A549 (cell line): ENCODE results near the gene NUDT14. TPM values are rescaled to one million over a fixed set of nuclear protein-coding genes. Genes with fewer than 3 reads are reported as not detected.

ENCODE experiments used
- ATAC-seq, 2 experiments: fragments of 200-7000 bp in 1 of 2; fragments of >200 bp in 1 of 2; cut with Nextera tagmentation in 1 of 2; cut with Tn5 transposase in 1 of 2; 3 replicates each; pipeline versions ENCODE4 v1.8.0 to v1.9.1; 2018 to 2020; ENCODE audit warnings: mild to moderate bottlenecking in 1 of 2, moderate library complexity in 1 of 2
- CTCF ChIA-PET: fragments of 300-600 bp; sonication (Branson Sonifier 250); formaldehyde crosslinking; extraction: SDS; loops from one replicate; lab custom pipeline; 2021; ENCODE audit warnings: antibody characterized with exemption, inconsistent platforms; lab: Yijun Ruan, JAX
- POLR2A ChIA-PET: fragments of 350-600 bp; formaldehyde crosslinking; extraction: SDS; loops from one replicate; lab custom pipeline; 2021; ENCODE audit warnings: antibody characterized with exemption, inconsistent platforms; lab: Yijun Ruan, JAX
- DNase-seq, 2 experiments: peaks; one replicate each; pipeline versions ENCODE4 v3.0.0 to v3.0.0-alpha.2; 2011 to 2016; ENCODE audit warnings: low read depth in 1 of 2, low spot score in 1 of 2
- FAIRE-seq: peaks from 2 replicates; lab custom pipeline; 2011; peaks lifted over from hg19 to GRCh38; lab: Jason Lieb, UNC
- H3K27ac ChIP-seq, 2 experiments: fragments of >200 bp; sonication (Bioruptor Twin); formaldehyde crosslinking; 3 replicates each; pipeline ENCODE4 v1.5.1; 2016 to 2017
- H3K4me1 ChIP-seq: fragments of >200 bp; sonication (Bioruptor Twin); formaldehyde crosslinking; 3 replicates; pipeline ENCODE4 v1.6.1; 2016
- H3K4me2 ChIP-seq: fragments of >200 bp; sonication (Bioruptor Twin); formaldehyde crosslinking; 3 replicates; pipeline ENCODE4 v1.6.1; 2016
- H3K4me3 ChIP-seq: fragments of >200 bp; sonication (Bioruptor Twin); formaldehyde crosslinking; 3 replicates; pipeline ENCODE4 v1.5.1; 2016
- H3K9me3 ChIP-seq: fragments of >200 bp; sonication (Bioruptor Twin); formaldehyde crosslinking; 3 replicates; pipeline ENCODE4 v1.6.1; 2016
- CBX8 ChIP-seq: fragments of 200-600 bp; sonication (generic); IDR thresholded peaks from 2 replicates; pipeline ENCODE4 v1.6.1; 2016
- CEBPB ChIP-seq, 2 experiments: fragments of >200 bp in 1 of 2; sonication (Bioruptor Twin) in 1 of 2; formaldehyde crosslinking in 1 of 2; IDR thresholded peaks; 2 replicates each; pipeline ENCODE4 v1.6.1; 2012 to 2016
- CHD2 ChIP-seq: fragments of 150-350 bp; IDR thresholded peaks from 2 replicates; pipeline ENCODE4 v1.6.1; 2014; ENCODE audit warnings: low read length; ENCODE audit not compliant: partially characterized antibody
- EHF ChIP-seq: fragments of 250-450 bp; sonication (Bioruptor Pico); IDR thresholded peaks from 2 replicates; pipeline ENCODE4 v1.5.0; 2020; ENCODE audit warnings: mild to moderate bottlenecking
- EP300 ChIP-seq, 2 experiments: fragments of >200 bp; sonication (Bioruptor Twin); formaldehyde crosslinking; IDR thresholded peaks; 2 replicates in 1 of 2; 3 replicates in 1 of 2; pipeline ENCODE4 v1.6.1; 2016 to 2017
- ESRRA ChIP-seq: fragments of 150-350 bp; IDR thresholded peaks from 2 replicates; pipeline ENCODE4 v1.6.1; 2014; ENCODE audit warnings: mild to moderate bottlenecking, low read length, borderline replicate concordance
- FOSL2 ChIP-seq, 2 experiments: fragments of 450-650 bp in 1 of 2; fragments of >200 bp in 1 of 2; sonication (Bioruptor Twin) in 1 of 2; formaldehyde crosslinking; IDR thresholded peaks; 2 replicates each; pipeline versions ENCODE4 v1.5.0 to v1.6.1; 2016 to 2020; ENCODE audit warnings: mild to moderate bottlenecking in 1 of 2, moderate library complexity in 1 of 2
- GATA3 ChIP-seq: IDR thresholded peaks from 2 replicates; pipeline ENCODE4 v1.6.1; 2012; ENCODE audit warnings: borderline replicate concordance
- HES2 ChIP-seq: fragments of >200 bp; sonication (Bioruptor Twin); formaldehyde crosslinking; IDR thresholded peaks from 2 replicates; pipeline ENCODE4 v1.6.1; 2016
- HOXB13 ChIP-seq: fragments of 250-450 bp; sonication (Bioruptor Pico); IDR thresholded peaks from 2 replicates; pipeline ENCODE4 v1.5.0; 2020; ENCODE audit warnings: low read depth, mild to moderate bottlenecking, moderate library complexity
- HOXB5 ChIP-seq: fragments of 250-450 bp; sonication (Bioruptor Pico); IDR thresholded peaks from 2 replicates; pipeline ENCODE4 v1.5.0; 2020; ENCODE audit warnings: mild to moderate bottlenecking, moderate library complexity
- JUN ChIP-seq, 2 experiments: fragments of >200 bp; sonication (Bioruptor Twin); formaldehyde crosslinking; IDR thresholded peaks; 2 replicates in 1 of 2; 3 replicates in 1 of 2; pipeline ENCODE4 v1.6.1; 2016 to 2017
- JUNB ChIP-seq: fragments of >200 bp; sonication (Bioruptor Twin); formaldehyde crosslinking; IDR thresholded peaks from 2 replicates; pipeline ENCODE4 v1.6.1; 2016
- KDM5A ChIP-seq: fragments of 200-600 bp; sonication (generic); IDR thresholded peaks from 2 replicates; pipeline ENCODE4 v1.6.1; 2016; ENCODE audit warnings: antibody characterized with exemption, mild to moderate bottlenecking
- MAZ ChIP-seq: fragments of 150-350 bp; IDR thresholded peaks from 2 replicates; pipeline ENCODE4 v1.6.1; 2014; ENCODE audit warnings: antibody characterized with exemption, low read depth, low read length, borderline replicate concordance
- NFE2L2 ChIP-seq: fragments of 150-350 bp; conservative IDR thresholded peaks from 2 replicates; pipeline ENCODE4 v1.6.1; 2014; ENCODE audit warnings: low read length
- PBX3 ChIP-seq: IDR thresholded peaks from 2 replicates; pipeline ENCODE4 v1.6.1; 2012
- RAD21 ChIP-seq, 2 experiments: fragments of >200 bp in 1 of 2; sonication (Bioruptor Twin) in 1 of 2; formaldehyde crosslinking in 1 of 2; IDR thresholded peaks in 1 of 2; conservative IDR thresholded peaks in 1 of 2; 2 replicates in 1 of 2; 3 replicates in 1 of 2; pipeline ENCODE4 v1.6.1; 2012 to 2018; ENCODE audit warnings: inconsistent platforms in 1 of 2
- RARB ChIP-seq: fragments of 250-450 bp; sonication (Bioruptor Pico); IDR thresholded peaks from 2 replicates; pipeline ENCODE4 v1.8.0; 2021; ENCODE audit warnings: mild to moderate bottlenecking, moderate library complexity
- RCOR1 ChIP-seq: fragments of 150-350 bp; IDR thresholded peaks from 2 replicates; pipeline ENCODE4 v1.6.1; 2014; ENCODE audit warnings: antibody characterized with exemption, low read length, low read depth
- RNF2 ChIP-seq: fragments of 200-600 bp; sonication (generic); IDR thresholded peaks from 2 replicates; pipeline ENCODE4 v1.6.1; 2016; ENCODE audit warnings: low read depth, mild to moderate bottlenecking, antibody characterized with exemption, moderate library complexity, borderline replicate concordance
- TP53 ChIP-seq: fragments of 250-450 bp; sonication (Bioruptor Pico); IDR thresholded peaks from 2 replicates; pipeline ENCODE4 v1.5.0; 2021; ENCODE audit warnings: mild to moderate bottlenecking, moderate library complexity
- ZC3H11A ChIP-seq: fragments of 450-650 bp; IDR thresholded peaks from 2 replicates; pipeline ENCODE4 v1.6.1; 2014; ENCODE audit warnings: antibody characterized with exemption, mild to moderate bottlenecking
- ZFP36 ChIP-seq: fragments of 450-650 bp; IDR thresholded peaks from 2 replicates; pipeline ENCODE4 v1.6.1; 2014; ENCODE audit warnings: borderline replicate concordance; ENCODE audit not compliant: partially characterized antibody
- ZNF302 ChIP-seq: fragments of 250-450 bp; sonication (Bioruptor Pico); IDR thresholded peaks from 2 replicates; pipeline ENCODE4 v1.9.0; 2021; ENCODE audit warnings: inconsistent platforms, mild to moderate bottlenecking, moderate library complexity
- WGBS: methylation state at CpG from one replicate; pipeline ENCODE4 v1.1.6; 2017; ENCODE audit errors: missing lambda C conversion rate; 5-methylcytosine and 5-hydroxymethylcytosine counted together
- polyA plus RNA-seq, 4 experiments: library from polyadenylated mRNA; depleted of rRNA in 3 of 4; stranded (reverse); fragments of >200 nt; fragmentation: RNase III in 1 of 4; extraction: RNeasy Plus Mini Kit Qiagen cat#74134 plus additional on column Dnase treatment in 1 of 4; gene quantifications; 2 replicates in 3 of 4; 3 replicates in 1 of 4; pipeline ENCODE4 v1.2.3, GENCODE V29; 2011 to 2017
- TF ChIP-seq, protein P1 (sequence below): fragments of 450-650 bp; IDR thresholded peaks from 2 replicates; pipeline ENCODE4 v1.6.1; 2014; ENCODE audit warnings: antibody characterized with exemption

The NUDT14 gene
- polyA plus RNA-seq, 2 of the 4 experiments (the other 2 are of a cell fraction), result 12.6 to 30.7 TPM

GRCh38 chr14:105165134-105165704, 15.9 kb downstream of the NUDT14 start:
- H3K4me3 ChIP-seq, result no peak overlapping the region

GRCh38 chr14:105163040-105163742, 17.9 kb downstream of the NUDT14 start:
- H3K9me3 ChIP-seq, result no peaks in the 10 kb centered on the region
- 91% methylated on average over 8 of the region's 18 CpGs for WGBS
- no peak overlapping the region for H3K4me2 ChIP-seq
- no peak for DNase-seq
- no peak for ATAC-seq
- H3K4me3 ChIP-seq, result no peak overlapping the region
- TF ChIP-seq EP300 (IDR thresholded peaks at IDR 0.05) (no peak), HOXB5 (CRISPR knock-in tag) (no peak), TP53 (CRISPR knock-in tag) (no peak)
- peaks cover 27% of the 10 kb centered on the region for H3K4me1 ChIP-seq
- H3K27ac ChIP-seq, result peak overlapping the region in 1 of 2 experiments; percentile 45; a peak in 1 of 6 replicates
- ChIA-PET POLR2A (no interaction called here), CTCF (interaction anchor here (1.0 to 15.2 kb wide), 2 partner anchors 69 to 74 kb away, joined by 3 to 132 read pairs; no protein-coding TSS in a partner anchor)
- no peak for FAIRE-seq

More at GRCh38 chr14:105165134-105165704, 15.9 kb downstream of the NUDT14 start:
- no peaks in the 10 kb centered on the region for H3K9me3 ChIP-seq
- peaks cover 33% of the 10 kb centered on the region for H3K4me1 ChIP-seq
- ATAC-seq (peak in 1 of 2 experiments; percentile 6; a peak in 3 of 6 replicates), FAIRE-seq (no peak), DNase-seq (no peak)
- 48% methylated on average over 10 of the region's 10 CpGs for WGBS
- ChIA-PET CTCF (interaction anchor here (0.6 to 15.2 kb wide), 7 partner anchors 9 to 76 kb away, joined by 4 to 132 read pairs (median 5); partner anchors contain the start of gene NUDT14), POLR2A (interaction anchor here (3.5 kb wide), 1 partner anchor 74 kb away, joined by 11 read pairs; no protein-coding TSS in a partner anchor)
- TF ChIP-seq NFE2L2 (no peak), HES2 (no peak), EHF (CRISPR knock-in tag) (no peak), HOXB13 (no peak), CEBPB (IDR thresholded peaks at IDR 0.05) (no peak), RAD21 (conservative IDR thresholded peaks at IDR 0.05 in 1 of 2, IDR thresholded peaks at IDR 0.05 in 1 of 2) (no peak), ZFP36 (no peak), TP53 (CRISPR knock-in tag) (no peak), JUNB (no peak), MAZ (no peak), GATA3 (no peak), CHD2 (no peak)
- TF ChIP-seq, protein P1, sequence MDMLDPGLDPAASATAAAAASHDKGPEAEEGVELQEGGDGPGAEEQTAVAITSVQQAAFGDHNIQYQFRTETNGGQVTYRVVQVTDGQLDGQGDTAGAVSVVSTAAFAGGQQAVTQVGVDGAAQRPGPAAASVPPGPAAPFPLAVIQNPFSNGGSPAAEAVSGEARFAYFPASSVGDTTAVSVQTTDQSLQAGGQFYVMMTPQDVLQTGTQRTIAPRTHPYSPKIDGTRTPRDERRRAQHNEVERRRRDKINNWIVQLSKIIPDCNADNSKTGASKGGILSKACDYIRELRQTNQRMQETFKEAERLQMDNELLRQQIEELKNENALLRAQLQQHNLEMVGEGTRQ, result no peak
- peak overlapping the region; percentile 95 for H3K4me2 ChIP-seq
- peak overlapping the region; percentile 12 to 90; a peak in 3 of 6 replicates for H3K27ac ChIP-seq

DNA sequence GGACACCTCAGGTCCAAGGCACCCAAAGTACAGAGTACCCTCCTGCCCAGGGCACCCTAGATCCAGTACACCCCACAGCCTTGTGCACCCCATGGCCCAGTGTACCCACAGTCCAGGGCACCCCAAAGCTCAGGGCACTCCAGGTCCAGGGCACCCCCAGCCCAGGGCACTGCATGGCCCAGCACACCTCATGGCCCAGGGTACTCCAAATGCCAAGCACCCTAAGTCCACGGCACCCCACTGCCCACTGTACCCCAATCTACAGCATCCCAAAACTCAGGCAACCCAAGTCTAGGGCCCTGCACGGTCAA, 18.5 kb downstream of the NUDT14 start:
- H3K4me3 ChIP-seq, result no peak overlapping the region
- H3K9me3 ChIP-seq, result no peaks in the 10 kb centered on the region
- FAIRE-seq, result no peak
- no peak overlapping the region for H3K4me2 ChIP-seq
- CTCF ChIA-PET, result interaction anchor here (1.0 to 15.2 kb wide), 2 partner anchors 68 to 74 kb away, joined by 3 to 132 read pairs; no protein-coding TSS in a partner anchor
- H3K4me1 ChIP-seq, result peaks cover 27% of the 10 kb centered on the region
- no peak overlapping the region for H3K27ac ChIP-seq
- no peak for ATAC-seq
- no peak for DNase-seq
- TF ChIP-seq RCOR1, result no peak
- no peak for TF ChIP-seq GATA3
- no peak for TF ChIP-seq KDM5A
- no peak for TF ChIP-seq HES2
- no peak for TF ChIP-seq PBX3
- no peak for TF ChIP-seq ZC3H11A
- no peak for TF ChIP-seq RARB
- TF ChIP-seq ESRRA, result no peak
- no peak for TF ChIP-seq JUN (IDR thresholded peaks at IDR 0.05)
- no peak for TF ChIP-seq FOSL2 (IDR thresholded peaks at IDR 0.05)
- TF ChIP-seq FOSL2 (CRISPR knock-in tag; IDR thresholded peaks at IDR 0.05), result no peak
- TF ChIP-seq ZNF302 (CRISPR knock-in tag), result no peak
- no peak for TF ChIP-seq RNF2
- TF ChIP-seq CBX8, result no peak
- TF ChIP-seq MAZ, result no peak
- POLR2A ChIA-PET, result no interaction called here
- 100% methylated on average over 1 of the region's 2 CpGs for WGBS
